GM23338 (cell line): ENCODE results near the gene GPANK1. TPM values are rescaled to one million over a fixed set of nuclear protein-coding genes. Genes with fewer than 3 reads are reported as not detected.
"Not testable (repeated sequence)": the region's sequence is repeated elsewhere in the genome, so short reads cannot be mapped to it uniquely, and the experiment has no call there.

Experiments used
- ATAC-seq: fragments of 200-7000 bp; cut with Tn5 transposase; 3 replicates; pipeline ENCODE4 v1.9.1; 2020
- DNase-seq: peaks from one replicate; pipeline ENCODE4 v3.0.0-alpha.2; 2015; ENCODE audit warnings: low spot score
- H2AFZ ChIP-seq: fragments of 200-600 bp; sonication (generic); 2 replicates; pipeline ENCODE4 v1.8.0; 2016; ENCODE audit warnings: antibody characterized with exemption, mild to moderate bottlenecking, moderate library complexity
- H3F3A ChIP-seq: fragments of 200-600 bp; sonication (generic); replicated peaks from 2 replicates; pipeline ENCODE4 v1.8.0; 2017; ENCODE audit warnings: antibody characterized with exemption, mixed run types, low read depth
- H3K27ac ChIP-seq: fragments of 200-600 bp; sonication (generic); 2 replicates; pipeline ENCODE4 v1.6.1; 2016; ENCODE audit warnings: low read depth
- H3K27me3 ChIP-seq: fragments of 200-600 bp; sonication (generic); 2 replicates; pipeline ENCODE4 v1.8.0; 2016; ENCODE audit warnings: mild to moderate bottlenecking, mixed run types, moderate library complexity; ENCODE audit not compliant: insufficient read depth
- H3K36me3 ChIP-seq: fragments of 200-600 bp; sonication (generic); 2 replicates; pipeline ENCODE4 v1.8.0; 2016; ENCODE audit warnings: mild to moderate bottlenecking; ENCODE audit not compliant: insufficient read depth
- H3K4me1 ChIP-seq: fragments of 200-600 bp; sonication (generic); 2 replicates; pipeline ENCODE4 v1.8.0; 2016; ENCODE audit warnings: mild to moderate bottlenecking, moderate library complexity; ENCODE audit not compliant: insufficient read depth
- H3K4me2 ChIP-seq: fragments of 200-600 bp; sonication (generic); 2 replicates; pipeline ENCODE4 v1.7.1; 2017; ENCODE audit warnings: mixed run types
- H3K4me3 ChIP-seq: fragments of 200-600 bp; sonication (generic); 2 replicates; pipeline ENCODE4 v1.6.1; 2016; ENCODE audit warnings: mixed run types
- H3K79me2 ChIP-seq: fragments of 200-600 bp; sonication (generic); replicated peaks from 2 replicates; pipeline ENCODE4 v1.8.0; 2017; ENCODE audit warnings: mild to moderate bottlenecking; ENCODE audit not compliant: insufficient read depth
- H3K9me2 ChIP-seq: fragments of 200-600 bp; sonication (generic); 2 replicates; pipeline ENCODE4 v1.8.0; 2017; ENCODE audit not compliant: insufficient read depth
- H4K20me1 ChIP-seq: fragments of 200-600 bp; sonication (generic); replicated peaks from 2 replicates; pipeline ENCODE4 v1.8.0; 2017; ENCODE audit warnings: mild to moderate bottlenecking; ENCODE audit not compliant: insufficient read depth
- H3K27ac Mint-ChIP-seq: 2 replicates; pipeline ENCODE4 v1.8.0; 2020; ENCODE audit warnings: inconsistent platforms, mild to moderate bottlenecking, moderate library complexity, mixed read lengths
- H3K27me3 Mint-ChIP-seq: 3 replicates; pipeline ENCODE4 v1.8.0; 2022; ENCODE audit warnings: low read depth, mild to moderate bottlenecking, moderate library complexity, mixed read lengths, inconsistent platforms; ENCODE audit not compliant: insufficient read depth, poor library complexity
- H3K36me3 Mint-ChIP-seq: 3 replicates; pipeline ENCODE4 v1.8.0; 2021; ENCODE audit warnings: low read depth, mild to moderate bottlenecking, inconsistent platforms, moderate library complexity, mixed read lengths
- H3K4me1 Mint-ChIP-seq: 3 replicates; pipeline ENCODE4 v1.8.0; 2020; ENCODE audit warnings: mild to moderate bottlenecking, inconsistent platforms, mixed read lengths
- H3K4me3 Mint-ChIP-seq: 3 replicates; pipeline ENCODE4 v1.8.0; 2021; ENCODE audit warnings: moderate library complexity, mild to moderate bottlenecking, inconsistent platforms, mixed read lengths
- H3K9me3 Mint-ChIP-seq: 3 replicates; pipeline ENCODE4 v1.8.0; 2020; ENCODE audit warnings: moderate library complexity, mild to moderate bottlenecking, inconsistent platforms, mixed read lengths
- CTCF ChIP-seq, 2 experiments: fragments of 200-600 bp in 1 of 2; sonication (generic) in 1 of 2; conservative IDR thresholded peaks; 2 replicates each; pipeline versions ENCODE4 v1.5.1 to v1.6.1; 2016 to 2017; ENCODE audit warnings: antibody characterized with exemption in 2 of 2, low read depth in 2 of 2, mild to moderate bottlenecking in 2 of 2, moderate library complexity in 1 of 2
- JUNB ChIP-seq: IDR thresholded peaks from one replicate; pipeline ENCODE4 v1.6.1; 2016; ENCODE audit warnings: antibody characterized with exemption; ENCODE audit not compliant: unreplicated experiment
- ZNF331 ChIP-seq: fragments of 250-450 bp; sonication (Bioruptor Pico); IDR thresholded peaks from 2 replicates; pipeline ENCODE4 v1.5.0; 2020; ENCODE audit warnings: low read depth, mild to moderate bottlenecking, moderate library complexity
- ZNF462 ChIP-seq: fragments of 250-450 bp; sonication (Bioruptor Pico); IDR thresholded peaks from 2 replicates; pipeline ENCODE4 v1.5.0; 2020; ENCODE audit warnings: mild to moderate bottlenecking, moderate library complexity
- polyA plus RNA-seq: library from polyadenylated mRNA; unstranded; fragments of >200 nt; fragmentation: Nextera tagmentation; extraction: Ambion mirVana; gene quantifications from 2 replicates; pipeline ENCODE4 v1.2.1, GENCODE V29; 2016
- total RNA-seq: library from RNA; depleted of rRNA; stranded (reverse); fragments of >200 nt; shearing (Covaris generic); gene quantifications from 2 replicates; pipeline ENCODE4 v1.2.3, GENCODE V29; 2014

Gene GPANK1
- total and polyA plus RNA-seq, 2 experiments from 2014 or later = 27.1 to 49.2 TPM

GRCh38 chr6:31710523-31711219 is 45.9 kb upstream of the GPANK1 start (continued):
- no peak for TF ChIP-seq ZNF462 (CRISPR knock-in tag)
- TF ChIP-seq JUNB = no peak
- TF ChIP-seq CTCF (conservative IDR thresholded peaks at IDR 0.05; ENCODE audit: low read depth in 2 of 2) = no peak
- no peak for TF ChIP-seq ZNF331 (CRISPR knock-in tag)

GRCh38 chr6:31709157-31709556 is 44.4 kb upstream of the GPANK1 start:
- peaks cover 11% of the 10 kb centered on the region for H3K4me1 ChIP-seq
- H3K4me1 Mint-ChIP-seq = peaks cover 18% of the 10 kb centered on the region
- not testable (repeated sequence) for H3K9me3 Mint-ChIP-seq, H4K20me1 ChIP-seq, H3K4me3 ChIP-seq, H3K36me3 Mint-ChIP-seq, ATAC-seq, H3K27ac ChIP-seq, H3K36me3 ChIP-seq, DNase-seq, H3K27ac Mint-ChIP-seq, H2AFZ ChIP-seq, H3K9me2 ChIP-seq, H3K79me2 ChIP-seq, H3F3A ChIP-seq, H3K4me2 ChIP-seq, H3K4me3 Mint-ChIP-seq, H3K27me3 ChIP-seq
- H3K27me3 Mint-ChIP-seq = peaks cover 15% of the 10 kb centered on the region
